Activated CD4-positive, alpha-beta T cell treated with anti-CD3 and anti-CD28 coated beads for 36 hours (primary cell): ENCODE data around the gene HMG20B. TPM values are rescaled to one million over a fixed set of nuclear protein-coding genes. Genes with fewer than 3 reads are reported as not detected.

ENCODE experiments used
- ATAC-seq: fragments of 200-7000 bp; cut with Tn5 transposase; one replicate; pipeline ENCODE4 v1.10.0; 2021; ENCODE audit warnings: mild to moderate bottlenecking, moderate library complexity
- CTCF ChIA-PET: fragments of 350-600 bp; sonication (Branson Sonifier 250); formaldehyde crosslinking; loops from one replicate; lab custom pipeline; 2021; ENCODE audit warnings: antibody characterized with exemption; lab: Charles Lee
- POLR2A ChIA-PET: fragments of 350-600 bp; sonication (Branson Sonifier 250); formaldehyde crosslinking; loops from one replicate; lab custom pipeline; 2021; ENCODE audit warnings: antibody characterized with exemption, inconsistent platforms; lab: Charles Lee
- DNase-seq: peaks from one replicate; pipeline ENCODE4 v3.0.0-alpha.2; 2020
- H3K27ac Mint-ChIP-seq: one replicate; pipeline ENCODE4 v1.8.0; 2021; ENCODE audit warnings: mixed read lengths
- H3K27me3 Mint-ChIP-seq: one replicate; pipeline ENCODE4 v1.8.0; 2021; ENCODE audit warnings: mixed read lengths
- H3K36me3 Mint-ChIP-seq: one replicate; pipeline ENCODE4 v1.8.0; 2021; ENCODE audit warnings: low read depth, mixed read lengths
- H3K4me1 Mint-ChIP-seq: one replicate; pipeline ENCODE4 v1.8.0; 2021; ENCODE audit warnings: mixed read lengths
- H3K4me3 Mint-ChIP-seq: one replicate; pipeline ENCODE4 v1.8.0; 2021; ENCODE audit warnings: mild to moderate bottlenecking, moderate library complexity, mixed read lengths
- H3K9me3 Mint-ChIP-seq: one replicate; pipeline ENCODE4 v1.8.0; 2021; ENCODE audit warnings: low read depth, mixed read lengths
- intact Hi-C, 2 experiments: fragments of 100-400 bp; cut with DNase I in 1 of 2; cut with micrococcal nuclease in 1 of 2; formaldehyde crosslinking; loops; one replicate each; pipeline versions ENCODE4 v1.14.2 to v1.15.1; 2022 to 2024; cut with DNase I, micrococcal nuclease
- total RNA-seq, 2 experiments: library from RNA; stranded (reverse); gene quantifications; one replicate each; pipeline ENCODE4 v1.2.3, GENCODE V29; 2021

Gene HMG20B
- total RNA-seq, 2 experiments from 2014 or later, result 59.5 to 62.5 TPM

GRCh38 chr19:3626473-3627350, 54.0 kb downstream of the HMG20B start, which contains the start of gene CACTIN:
Gene CACTIN, minus strand, starts transcription at chr19:3626790. Its CDS starts 28 bp downstream, at chr19:3626762.
- peak; percentile 98 for ATAC-seq
- Mint-ChIP-seq H3K4me1 (peaks cover 22% of the 10 kb centered on the region), H3K27ac (peak within 1 kb of the TSS; percentile 82), H3K4me3 (peak within 1 kb of the TSS; percentile 91), H3K36me3 (peaks cover 4% of the 10 kb centered on the region), H3K27me3 (no peaks in the 10 kb centered on the region), H3K9me3 (no peaks in the 10 kb centered on the region)
- intact Hi-C loops, result loop anchor here (1.0 to 5.0 kb wide), 20 partner anchors 54 to 1096 kb away; partner anchors contain the start of genes HMG20B (in 2 of the 2), MFSD12 (in 2 of the 2), ANKRD24 (in 1 of the 2) and DPP9 (in 1 of the 2)
- ChIA-PET POLR2A (interaction anchor here (0.6 kb wide), 2 partner anchors 64 to 110 kb away, joined by 5 read pairs; no protein-coding TSS in a partner anchor), CTCF (interaction anchor here (0.6 to 1.0 kb wide), 4 partner anchors 40 to 394 kb away, joined by 3 read pairs; no protein-coding TSS in a partner anchor)
- peak; percentile 99 for DNase-seq

DNA sequence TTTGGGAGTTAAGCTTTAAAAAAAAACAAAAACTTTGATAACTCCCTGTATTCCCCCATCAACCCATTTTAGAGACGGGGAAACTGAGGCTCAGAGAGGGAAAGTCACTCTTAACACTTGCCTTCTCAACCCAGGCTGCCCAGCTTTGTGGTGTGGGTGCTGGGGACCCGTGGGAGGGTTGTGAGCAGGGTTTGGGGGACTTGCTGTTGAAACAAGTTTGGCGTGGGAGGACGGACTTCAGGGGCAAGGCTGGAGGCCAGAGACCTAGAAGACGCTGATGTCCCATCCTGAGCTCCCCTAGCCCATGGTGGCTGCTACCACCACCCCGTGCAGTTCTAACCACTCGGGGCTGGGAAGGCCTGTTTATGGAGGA, 54.6 kb downstream of the HMG20B start:
- peaks cover 22% of the 10 kb centered on the region for H3K4me1 Mint-ChIP-seq
- peak overlapping the region; percentile 91 for H3K4me3 Mint-ChIP-seq
- ATAC-seq (no peak), DNase-seq (no peak)
- ChIA-PET CTCF (interaction anchor here (0.6 to 1.0 kb wide), 4 partner anchors 39 to 394 kb away, joined by 3 read pairs; no protein-coding TSS in a partner anchor), POLR2A (interaction anchor here (0.6 kb wide), 2 partner anchors 63 to 109 kb away, joined by 5 read pairs; no protein-coding TSS in a partner anchor)
- H3K9me3 Mint-ChIP-seq, result no peaks in the 10 kb centered on the region
- H3K27me3 Mint-ChIP-seq, result no peaks in the 10 kb centered on the region
- no peak overlapping the region for H3K27ac Mint-ChIP-seq
- H3K36me3 Mint-ChIP-seq, result peaks cover 2% of the 10 kb centered on the region
- intact Hi-C loops, result loop anchor here (1.0 to 5.0 kb wide), 18 partner anchors 55 to 1095 kb away; partner anchors contain the start of genes HMG20B (in 2 of the 2), MFSD12 (in 2 of the 2), ANKRD24 (in 1 of the 2) and DPP9 (in 1 of the 2)

Other genes with a start within 250 kb of the HMG20B start
- gene NFIC, start 206.4 kb upstream of the HMG20B start, total RNA-seq, result 10 to 100 TPM; 20.5 to 22.6 TPM
- gene SMIM24, start 92.4 kb upstream of the HMG20B start, total RNA-seq, result under 1 TPM in 1 of 2 experiments, not detected in 1; 0.49 TPM
- not detected for gene SMIM44, start 89.5 kb upstream of the HMG20B start, total RNA-seq
- 10 to 100 TPM in 1 of 2 experiments, 1 to 10 TPM in 1; 9.6 to 15.4 TPM for gene DOHH, start 72.3 kb upstream of the HMG20B start, total RNA-seq
- 10 to 100 TPM; 40.8 to 50.7 TPM for gene FZR1, start 66.6 kb upstream of the HMG20B start, total RNA-seq
- 1 to 10 TPM; 1.4 to 2.5 TPM for gene TEKTIP1, start 33.8 kb upstream of the HMG20B start, total RNA-seq
- gene MFSD12, start 15.4 kb upstream of the HMG20B start, total RNA-seq, result 10 to 100 TPM; 44.7 to 46.7 TPM
- gene GIPC3, start 12.5 kb downstream of the HMG20B start, total RNA-seq, result under 1 TPM; 0.48 to 0.51 TPM
- gene TBXA2R, start 33.9 kb downstream of the HMG20B start, total RNA-seq, result under 1 TPM; 0.64 to 0.72 TPM
- 10 to 100 TPM; 28.0 to 33.6 TPM for gene CACTIN, start 53.8 kb downstream of the HMG20B start, total RNA-seq
- gene PIP5K1C, start 127.5 kb downstream of the HMG20B start, total RNA-seq, result 10 to 100 TPM; 14.6 to 15.3 TPM
- 1 to 10 TPM; 1.0 to 2.7 TPM for gene TJP3, start 135.4 kb downstream of the HMG20B start, total RNA-seq
- gene APBA3, start 188.7 kb downstream of the HMG20B start, total RNA-seq, result 10 to 100 TPM; 29.8 to 37.1 TPM
- gene MRPL54, start 189.7 kb downstream of the HMG20B start, total RNA-seq, result 10 to 100 TPM; 54.8 to 63.9 TPM
- not detected for gene RAX2, start 199.3 kb downstream of the HMG20B start, total RNA-seq
- gene MATK, start 213.4 kb downstream of the HMG20B start, total RNA-seq, result 10 to 100 TPM; 24.3 to 30.1 TPM